GM18511 (cell line): ENCODE results near the gene PRLHR.

Experiments used
- ATAC-seq: cut with Tn5 transposase; IDR thresholded peaks from one replicate; pipeline ENCODE4 v1.9.1; 2021; ENCODE audit warnings: mild to moderate bottlenecking, moderate library complexity; ENCODE audit not compliant: unreplicated experiment

Gene PRLHR

DNA sequence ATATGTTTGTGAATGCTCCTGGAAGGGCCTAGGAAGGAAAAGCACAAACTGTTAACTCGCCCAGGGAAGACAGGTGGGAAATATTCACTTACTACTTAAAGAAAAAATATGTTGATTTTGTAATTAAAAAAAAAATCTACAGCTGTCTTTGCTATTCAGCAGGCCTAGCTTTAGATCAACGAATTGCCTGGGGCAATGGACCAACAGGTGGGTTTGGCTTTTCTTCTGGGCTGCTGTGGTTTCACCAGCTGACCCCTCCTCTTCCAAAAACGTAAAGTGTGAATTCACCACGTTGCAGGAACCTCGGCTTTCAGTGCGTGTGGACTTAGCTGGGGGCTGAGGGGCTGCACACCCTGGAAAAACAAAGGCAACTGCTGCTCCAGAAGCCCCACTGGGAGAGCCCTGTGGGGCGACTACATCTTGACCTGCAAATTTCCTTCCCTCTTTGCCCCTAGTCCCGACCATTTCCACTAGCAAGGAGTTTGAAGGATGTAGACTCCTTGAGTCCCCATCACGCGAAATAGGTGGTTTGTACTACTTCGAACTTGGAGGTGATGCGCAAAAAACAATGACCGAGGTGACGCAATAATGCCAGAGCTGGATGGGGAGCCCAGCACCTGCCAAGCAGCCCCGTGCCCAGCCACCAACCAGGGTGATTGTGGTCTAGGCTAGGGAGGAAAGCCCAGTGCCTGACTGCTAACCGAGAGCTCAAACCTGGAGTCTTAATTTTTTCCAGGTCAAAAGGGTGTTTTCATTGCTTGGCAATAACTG lies 7.4 kb downstream of the PRLHR start:
- ATAC-seq = no peak

GRCh38 chr10:118586911-118587310 lies 8.5 kb downstream of the PRLHR start:
- ATAC-seq = no peak

DNA sequence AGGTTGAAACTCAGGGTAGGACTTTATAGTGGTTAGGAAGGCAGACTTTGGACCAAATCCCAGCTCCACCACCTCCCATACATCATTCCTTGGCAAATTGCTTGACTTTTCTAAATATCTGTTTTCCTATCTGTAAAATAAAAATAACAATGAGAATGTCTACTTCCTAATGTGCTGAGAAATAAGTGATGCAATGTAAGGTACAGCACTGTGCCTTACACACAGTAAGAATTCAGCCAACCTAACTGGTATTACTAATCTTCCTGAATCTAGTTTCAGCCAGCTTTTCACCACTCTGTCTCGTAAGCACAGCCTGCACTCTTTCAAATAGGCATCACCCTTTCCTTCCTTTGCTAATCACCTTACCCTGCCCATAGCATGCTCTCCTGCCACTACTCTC lies 9.7 kb downstream of the PRLHR start:
- ATAC-seq = no peak

DNA sequence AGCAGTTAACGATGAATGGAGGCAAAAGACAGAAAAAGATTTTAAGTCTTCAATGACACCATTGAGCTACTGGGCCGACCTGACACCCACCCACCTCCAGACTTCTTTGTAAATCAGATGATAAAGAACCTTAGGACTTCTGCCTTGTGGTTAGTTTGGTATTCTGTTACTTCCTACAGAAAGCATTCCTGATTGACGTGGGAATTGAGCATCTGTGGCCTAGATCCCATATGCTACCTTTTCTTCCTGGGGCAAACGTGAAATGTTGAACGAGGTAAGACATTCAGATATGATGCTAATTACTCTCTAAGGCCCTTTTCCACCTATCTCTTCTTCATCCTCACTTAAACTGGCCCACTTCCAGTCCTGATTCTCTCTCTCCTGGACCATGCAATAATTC lies 10.2 kb downstream of the PRLHR start:
- no peak for ATAC-seq

- ATAC-seq = no peak
Measured at GRCh38 chr10:118584181-118584954, 11.1 kb downstream of the PRLHR start.

DNA sequence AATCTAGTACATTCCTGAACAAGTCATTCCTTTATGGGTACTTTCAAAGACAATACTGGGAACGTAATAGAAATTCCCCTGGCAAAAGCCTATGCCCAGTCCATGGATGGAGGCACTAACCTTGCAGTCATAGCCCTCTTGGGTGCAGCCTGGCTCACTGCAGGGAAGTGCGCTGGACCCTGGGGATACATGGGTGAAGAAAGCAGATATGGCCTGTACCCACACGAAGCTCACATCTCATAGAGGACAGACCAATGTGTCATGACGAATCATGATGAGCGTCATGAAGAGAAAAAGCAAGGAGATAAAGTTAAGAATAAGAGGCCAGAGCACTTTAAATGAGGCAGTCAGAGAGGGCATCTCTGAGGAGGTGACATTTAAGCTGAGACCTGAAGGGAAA lies 11.8 kb downstream of the PRLHR start:
- ATAC-seq = no peak

DNA sequence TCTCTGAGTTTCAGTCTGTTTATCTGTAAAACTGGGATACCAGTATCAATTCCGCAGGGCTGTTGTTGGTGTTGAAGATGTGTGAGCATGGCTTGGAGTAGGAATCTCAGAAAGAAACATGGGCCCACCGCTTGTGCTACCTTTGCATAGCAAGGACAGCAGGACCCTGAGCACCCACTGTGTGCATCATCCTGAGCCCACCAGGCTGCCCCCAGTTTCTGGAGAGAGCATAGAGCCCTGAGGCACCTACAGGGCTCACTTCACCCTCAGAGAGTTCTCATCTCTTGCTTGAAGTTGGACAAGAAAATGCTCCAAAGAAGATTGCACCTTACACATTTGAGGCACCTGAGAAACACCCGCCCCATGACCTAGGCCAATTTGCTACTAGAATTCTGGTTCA lies 12.9 kb downstream of the PRLHR start:
- no peak for ATAC-seq

GRCh38 chr10:118581340-118581739 lies 14.1 kb downstream of the PRLHR start:
- no peak for ATAC-seq

DNA sequence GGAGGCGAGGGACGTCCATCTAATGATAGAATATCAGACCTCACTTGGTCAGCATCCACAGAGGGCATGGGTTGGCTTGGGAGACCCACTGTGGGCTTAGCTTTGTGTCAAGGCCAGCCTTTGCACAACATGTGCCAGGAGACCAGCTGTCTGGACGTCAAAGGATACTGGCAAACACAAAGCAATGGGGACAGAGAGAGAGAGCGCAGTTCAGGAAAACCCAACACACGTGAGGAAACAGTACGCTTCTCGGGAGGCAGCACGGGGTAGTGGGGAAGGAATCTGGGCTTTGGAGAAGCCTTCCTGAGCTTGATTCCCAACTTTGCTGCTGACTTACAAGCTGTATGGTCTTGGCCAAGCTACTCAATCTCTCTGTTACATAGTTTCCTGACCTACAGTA lies 14.7 kb downstream of the PRLHR start:
- ATAC-seq = no peak

- ATAC-seq = no peak
Measured at GRCh38 chr10:118573512-118573911, 21.9 kb downstream of the PRLHR start.

DNA sequence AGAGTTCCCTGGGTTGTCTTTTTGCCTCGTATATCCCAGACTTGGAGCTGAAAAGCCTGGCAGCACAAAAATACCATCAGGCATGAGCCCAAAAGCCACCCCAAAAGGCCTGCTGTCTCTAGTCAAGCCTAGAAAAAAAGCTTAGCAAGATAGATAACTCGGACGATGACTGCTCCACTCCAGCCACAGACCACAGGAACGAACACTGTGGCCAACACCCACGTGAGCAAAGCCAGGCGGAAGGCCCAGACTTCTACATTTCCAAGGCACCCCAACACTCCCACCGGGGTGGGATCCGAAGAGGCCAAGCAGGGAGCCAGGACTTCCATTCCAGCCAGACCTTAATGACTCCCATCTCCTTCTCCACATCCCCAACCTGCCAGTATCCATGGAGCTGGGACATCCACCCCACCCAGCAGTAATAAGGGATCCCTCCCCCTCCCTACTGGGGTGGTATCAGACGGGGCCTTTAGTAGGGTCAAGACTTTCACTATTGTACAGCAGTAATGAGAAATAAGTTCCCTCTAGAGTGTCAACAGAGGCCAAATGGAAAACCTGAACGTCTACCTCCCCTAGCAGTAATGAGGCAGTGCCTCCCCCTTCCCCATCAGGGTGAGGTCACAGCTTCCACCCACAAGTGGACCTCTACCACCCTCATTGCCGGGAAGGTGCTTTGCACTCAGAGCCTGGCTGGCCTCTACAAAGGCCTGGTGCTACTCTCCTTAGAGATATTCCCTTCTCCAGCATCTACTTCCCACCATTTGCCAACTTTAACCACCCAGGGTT lies 23.0 kb downstream of the PRLHR start:
- no peak for ATAC-seq

GRCh38 chr10:118571123-118571522 lies 24.3 kb downstream of the PRLHR start:
- no peak for ATAC-seq

DNA sequence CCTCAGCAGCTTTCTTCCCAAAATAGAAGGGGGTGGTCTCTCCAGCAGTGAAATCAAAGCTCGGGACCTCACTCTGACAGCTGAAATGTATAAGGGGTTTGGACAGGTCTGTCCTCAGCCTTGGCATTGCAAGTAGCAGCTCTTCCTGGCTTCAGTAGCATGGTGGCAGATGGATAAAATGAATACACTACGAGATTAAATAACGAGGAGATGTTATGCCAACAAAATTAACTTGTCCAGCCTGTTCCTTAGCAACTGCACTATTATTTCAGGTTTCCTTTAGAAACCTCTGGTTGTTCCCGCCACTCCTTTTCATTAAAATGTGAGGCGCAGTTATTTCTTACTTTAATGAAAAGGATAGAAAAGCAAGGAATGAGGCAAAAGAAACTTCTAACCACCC lies 24.9 kb downstream of the PRLHR start:
- no peak for ATAC-seq

- ATAC-seq = no peak
Measured at GRCh38 chr10:118569882-118570252, 25.6 kb downstream of the PRLHR start.

DNA sequence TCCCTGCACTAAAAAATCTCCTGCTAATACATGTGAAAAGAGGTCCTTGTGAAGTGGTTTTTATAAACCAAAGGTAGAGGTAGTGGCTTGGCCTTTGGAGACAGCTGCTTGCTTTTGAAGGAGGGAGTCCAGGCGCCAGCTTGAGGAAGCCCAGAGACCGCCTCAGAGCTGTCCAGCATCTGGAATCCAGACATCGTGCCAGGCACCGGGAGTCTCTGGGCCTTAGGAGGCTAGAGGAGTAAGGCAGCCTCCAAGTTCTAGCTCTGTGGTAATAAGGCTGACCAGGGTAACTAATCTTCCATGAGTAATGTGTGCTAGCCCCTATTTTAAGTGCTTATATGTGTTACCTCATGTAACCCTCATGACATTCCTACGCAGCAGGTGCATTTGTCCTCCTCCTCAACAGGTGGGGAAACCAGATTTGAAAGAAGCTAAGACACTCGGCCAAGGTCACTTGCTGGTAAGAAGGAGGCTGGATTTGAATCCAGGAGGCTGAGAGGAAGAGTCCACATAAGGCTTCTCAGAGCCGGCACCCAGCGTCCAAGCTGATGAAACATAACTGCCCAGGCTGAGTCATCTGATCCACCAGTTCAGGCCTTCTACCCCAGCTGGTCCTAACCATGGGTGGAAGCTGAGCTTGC lies 26.1 kb downstream of the PRLHR start:
- no peak for ATAC-seq

- ATAC-seq = peak; percentile 60
Measured at GRCh38 chr10:118568327-118568848, 27.1 kb downstream of the PRLHR start.

- ATAC-seq = no peak
Measured at GRCh38 chr10:118567701-118568248, 27.7 kb downstream of the PRLHR start.

DNA sequence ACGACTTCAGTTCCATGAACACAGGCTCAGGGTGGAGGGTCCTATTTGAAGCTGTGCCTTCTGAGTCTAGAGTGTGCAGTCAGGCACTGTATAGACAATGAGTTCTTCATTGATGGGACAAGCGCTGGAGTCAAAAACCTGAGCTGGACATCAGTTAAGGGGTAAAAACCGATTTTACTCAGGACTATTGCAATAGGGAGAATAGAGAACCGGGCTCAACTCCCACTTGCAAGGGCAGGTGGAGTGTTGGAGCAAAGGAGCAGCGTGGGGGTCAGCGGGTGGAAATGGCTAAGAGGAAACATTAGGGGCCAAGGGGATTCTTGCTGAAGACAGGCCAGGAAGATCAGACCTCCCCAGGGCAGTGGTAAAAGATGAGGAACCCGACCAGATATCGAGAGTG lies 28.5 kb downstream of the PRLHR start:
- ATAC-seq = no peak

- ATAC-seq = no peak
Measured at GRCh38 chr10:118565301-118566075, 30.0 kb downstream of the PRLHR start.

DNA sequence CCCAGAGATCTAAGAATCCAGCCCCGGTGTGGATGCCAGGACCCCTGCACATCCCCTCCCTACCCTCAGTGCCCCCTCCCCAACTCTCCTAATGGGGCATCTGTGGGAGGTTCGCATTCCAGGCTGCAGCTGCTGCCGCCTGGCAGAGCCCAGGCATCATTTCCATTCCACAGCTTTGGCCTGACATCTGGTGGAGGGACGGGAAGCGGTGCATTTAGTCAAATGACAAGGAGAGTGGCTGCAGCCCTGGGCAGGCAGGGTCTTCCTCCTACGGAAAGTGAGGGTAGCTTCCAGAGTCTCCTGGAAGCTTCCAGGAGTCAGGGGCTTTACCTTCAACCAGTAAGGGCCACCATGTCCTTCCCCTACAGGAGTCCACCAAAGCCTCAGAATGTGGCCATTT lies 30.8 kb downstream of the PRLHR start:
- ATAC-seq = no peak
